Smooth muscle cell (in vitro differentiated cells): Measurements from ENCODE around the gene FPGS. TPM values are rescaled to one million over a fixed set of nuclear protein-coding genes. Genes with fewer than 3 reads are reported as not detected.

ENCODE experiments used
- DNase-seq: peaks from one replicate; lab custom pipeline; 2025; ENCODE audit not compliant: unreplicated experiment; lab: John Stamatoyannopoulos, UW
- H2AFZ ChIP-seq: fragments of 200-600 bp; sonication (generic); 2 replicates; pipeline ENCODE4 v1.6.0; 2016; ENCODE audit warnings: antibody characterized with exemption, low read depth, mild to moderate bottlenecking
- H3F3A ChIP-seq: fragments of 200-600 bp; sonication (generic); 2 replicates; pipeline ENCODE4 v1.6.0; 2017; ENCODE audit warnings: antibody characterized with exemption, low read depth
- H3K27ac ChIP-seq: fragments of 200-600 bp; sonication (generic); 2 replicates; pipeline ENCODE4 v1.5.1; 2016; ENCODE audit warnings: low read depth, mild to moderate bottlenecking
- H3K27me3 ChIP-seq: fragments of 200-600 bp; sonication (generic); 2 replicates; pipeline ENCODE4 v1.6.1; 2016; ENCODE audit warnings: low read depth, mild to moderate bottlenecking
- H3K36me3 ChIP-seq: fragments of 200-600 bp; sonication (generic); 2 replicates; pipeline ENCODE4 v1.5.1; 2016; ENCODE audit warnings: low read depth
- H3K4me1 ChIP-seq: fragments of 200-600 bp; sonication (generic); 2 replicates; pipeline ENCODE4 v1.5.1; 2016; ENCODE audit warnings: low read depth
- H3K4me2 ChIP-seq: fragments of 200-600 bp; sonication (generic); 2 replicates; pipeline ENCODE4 v1.6.0; 2016; ENCODE audit warnings: mild to moderate bottlenecking
- H3K4me3 ChIP-seq: fragments of 200-600 bp; sonication (generic); 2 replicates; pipeline ENCODE4 v1.5.1; 2016; ENCODE audit warnings: mild to moderate bottlenecking
- H3K79me2 ChIP-seq: fragments of 200-600 bp; sonication (generic); 2 replicates; pipeline ENCODE4 v1.6.0; 2016; ENCODE audit warnings: low read depth, mild to moderate bottlenecking
- H3K9ac ChIP-seq: fragments of 200-600 bp; sonication (generic); 2 replicates; pipeline ENCODE4 v1.6.0; 2016; ENCODE audit warnings: low read depth
- H3K9me3 ChIP-seq: fragments of 200-600 bp; sonication (generic); replicated peaks from 2 replicates; pipeline ENCODE4 v1.5.1; 2016; ENCODE audit warnings: low read depth
- H4K20me1 ChIP-seq: fragments of 200-600 bp; sonication (generic); 2 replicates; pipeline ENCODE4 v1.6.0; 2016; ENCODE audit warnings: low read depth
- WGBS: methylation state at CpG from one replicate; pipeline ENCODE4 v1.1.7; 2016; ENCODE audit warnings: low lambda C conversion rate; 5-methylcytosine and 5-hydroxymethylcytosine counted together
- polyA plus RNA-seq: library from polyadenylated mRNA; unstranded; fragments of >200 nt; fragmentation: Nextera tagmentation; extraction: Ambion mirVana; gene quantifications from 2 replicates; pipeline ENCODE4 v1.2.1, GENCODE V29; 2016
- total RNA-seq: library from RNA; depleted of rRNA; stranded (reverse); fragments of >200 nt; gene quantifications from 2 replicates; pipeline ENCODE4 v1.2.3, GENCODE V29; 2014
- TF ChIP-seq, protein P1 (sequence below): fragments of 200-600 bp; sonication (generic); IDR thresholded peaks from 2 replicates; pipeline ENCODE4 v1.5.1; 2017; ENCODE audit warnings: borderline replicate concordance, mild to moderate bottlenecking, antibody characterized with exemption; ENCODE audit not compliant: insufficient read depth, poor library complexity, severe bottlenecking

The FPGS gene
- total and polyA plus RNA-seq, 2 experiments from 2014 or later: 12.9 to 34.9 TPM

DNA sequence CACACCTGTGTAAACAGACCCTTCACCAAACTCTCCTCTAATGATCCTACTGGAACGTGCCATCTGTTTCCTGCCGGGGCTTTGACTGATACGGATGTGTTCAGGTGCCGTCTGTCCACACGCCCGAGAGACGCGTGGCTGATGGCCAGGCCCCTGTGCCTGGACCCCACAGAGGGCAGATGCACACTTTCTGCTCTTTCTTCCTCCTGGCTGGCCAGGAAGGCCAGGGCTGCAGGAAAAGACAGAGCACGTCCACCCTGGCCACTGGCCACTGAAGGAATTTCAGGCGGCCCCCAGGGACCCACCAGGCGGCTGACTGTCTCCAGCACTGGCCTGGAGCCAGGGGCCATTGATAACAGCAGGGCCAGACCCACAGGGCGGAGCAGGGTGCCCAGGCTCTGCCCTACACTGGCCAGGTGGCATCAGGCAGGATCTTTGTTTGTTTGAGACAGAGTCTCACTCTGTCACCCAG is 55.4 kb downstream of the FPGS start:
- Histone ChIP-seq H4K20me1 (no peaks in the 10 kb centered on the region), H3K4me3 (no peak overlapping the region), H3K4me1 (no peaks in the 10 kb centered on the region), H3K27me3 (no peaks in the 10 kb centered on the region), H2AFZ (no peak overlapping the region), H3F3A (no peaks in the 10 kb centered on the region), H3K9me3 (no peaks in the 10 kb centered on the region), H3K27ac (no peak overlapping the region), H3K79me2 (peaks cover 3% of the 10 kb centered on the region), H3K36me3 (no peaks in the 10 kb centered on the region), H3K9ac (no peak overlapping the region), H3K4me2 (no peak overlapping the region)
- TF ChIP-seq, protein P1, sequence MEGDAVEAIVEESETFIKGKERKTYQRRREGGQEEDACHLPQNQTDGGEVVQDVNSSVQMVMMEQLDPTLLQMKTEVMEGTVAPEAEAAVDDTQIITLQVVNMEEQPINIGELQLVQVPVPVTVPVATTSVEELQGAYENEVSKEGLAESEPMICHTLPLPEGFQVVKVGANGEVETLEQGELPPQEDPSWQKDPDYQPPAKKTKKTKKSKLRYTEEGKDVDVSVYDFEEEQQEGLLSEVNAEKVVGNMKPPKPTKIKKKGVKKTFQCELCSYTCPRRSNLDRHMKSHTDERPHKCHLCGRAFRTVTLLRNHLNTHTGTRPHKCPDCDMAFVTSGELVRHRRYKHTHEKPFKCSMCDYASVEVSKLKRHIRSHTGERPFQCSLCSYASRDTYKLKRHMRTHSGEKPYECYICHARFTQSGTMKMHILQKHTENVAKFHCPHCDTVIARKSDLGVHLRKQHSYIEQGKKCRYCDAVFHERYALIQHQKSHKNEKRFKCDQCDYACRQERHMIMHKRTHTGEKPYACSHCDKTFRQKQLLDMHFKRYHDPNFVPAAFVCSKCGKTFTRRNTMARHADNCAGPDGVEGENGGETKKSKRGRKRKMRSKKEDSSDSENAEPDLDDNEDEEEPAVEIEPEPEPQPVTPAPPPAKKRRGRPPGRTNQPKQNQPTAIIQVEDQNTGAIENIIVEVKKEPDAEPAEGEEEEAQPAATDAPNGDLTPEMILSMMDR: no peak
- no peak for DNase-seq
- WGBS: 84% methylated on average over 12 of the region's 12 CpGs

GRCh38 chr9:127860260-127860659 is 57.6 kb downstream of the FPGS start:
- no peaks in the 10 kb centered on the region for H3F3A ChIP-seq
- no peak for DNase-seq
- no peak overlapping the region for H2AFZ ChIP-seq
- H3K27me3 ChIP-seq: no peaks in the 10 kb centered on the region
- no peak overlapping the region for H3K9ac ChIP-seq
- no peak overlapping the region for H3K27ac ChIP-seq
- H3K4me1 ChIP-seq: no peaks in the 10 kb centered on the region
- H3K36me3 ChIP-seq: no peaks in the 10 kb centered on the region
- H3K4me3 ChIP-seq: no peak overlapping the region
- H3K4me2 ChIP-seq: no peak overlapping the region
- WGBS: 28% methylated on average over 8 of the region's 8 CpGs
- no peaks in the 10 kb centered on the region for H3K79me2 ChIP-seq
- no peaks in the 10 kb centered on the region for H3K9me3 ChIP-seq
- TF ChIP-seq, protein P1: no peak
- no peaks in the 10 kb centered on the region for H4K20me1 ChIP-seq

GRCh38 chr9:127860779-127861178 is 58.1 kb downstream of the FPGS start:
- Histone ChIP-seq H3K4me3 (no peak overlapping the region), H3K9me3 (no peaks in the 10 kb centered on the region), H3K79me2 (no peaks in the 10 kb centered on the region), H3K4me1 (no peaks in the 10 kb centered on the region), H3F3A (no peaks in the 10 kb centered on the region), H3K4me2 (no peak overlapping the region), H2AFZ (no peak overlapping the region), H3K27ac (no peak overlapping the region), H3K36me3 (no peaks in the 10 kb centered on the region), H3K27me3 (no peaks in the 10 kb centered on the region), H4K20me1 (no peaks in the 10 kb centered on the region), H3K9ac (no peak overlapping the region)
- TF ChIP-seq, protein P1: no peak
- DNase-seq: no peak
- WGBS: 90% methylated on average over 11 of the region's 11 CpGs
